Measurements from ENCODE around the gene KRTAP3-3.

The KRTAP3-3 gene

GRCh38 chr17:40980596-40980995 is 13.4 kb downstream of the KRTAP3-3 start:
- no peak overlapping the region for H3K27ac ChIP-seq (ENCODE audit: low read depth, low read length)
- H3K9ac ChIP-seq (ENCODE audit: low read depth, low read length) = no peak overlapping the region
- H3K9me3 ChIP-seq (ENCODE audit: insufficient read depth, low read depth, low read length) = no peaks in the 10 kb centered on the region
- H3K4me1 ChIP-seq (ENCODE audit: insufficient read depth, low read length) = peaks cover 9% of the 10 kb centered on the region
- H3K27me3 ChIP-seq (ENCODE audit: insufficient read depth, low read length) = no peaks in the 10 kb centered on the region
- H3K4me3 ChIP-seq (ENCODE audit: low read length) = no peak overlapping the region
- H3K36me3 ChIP-seq (ENCODE audit: insufficient read depth, low read length) = no peaks in the 10 kb centered on the region
- WGBS = 86% methylated on average over 8 of the region's 8 CpGs

- 68% methylated on average over 3 of the region's 3 CpGs for WGBS
- H3K4me3 ChIP-seq (ENCODE audit: low read length) = no peak overlapping the region
- no peak overlapping the region for H3K9ac ChIP-seq (ENCODE audit: low read depth, low read length)
- peaks cover 9% of the 10 kb centered on the region for H3K4me1 ChIP-seq (ENCODE audit: insufficient read depth, low read length)
- H3K27me3 ChIP-seq (ENCODE audit: insufficient read depth, low read length) = no peaks in the 10 kb centered on the region
- no peak overlapping the region for H3K27ac ChIP-seq (ENCODE audit: low read depth, low read length)
- H3K9me3 ChIP-seq (ENCODE audit: insufficient read depth, low read depth, low read length) = no peaks in the 10 kb centered on the region
- H3K36me3 ChIP-seq (ENCODE audit: insufficient read depth, low read length) = no peaks in the 10 kb centered on the region
Observed at GRCh38 chr17:40980117-40980516, 13.8 kb downstream of the KRTAP3-3 start.

- peaks cover 9% of the 10 kb centered on the region for H3K4me1 ChIP-seq (ENCODE audit: insufficient read depth, low read length)
- no peak overlapping the region for H3K27ac ChIP-seq (ENCODE audit: low read depth, low read length)
- no peaks in the 10 kb centered on the region for H3K9me3 ChIP-seq (ENCODE audit: insufficient read depth, low read depth, low read length)
- H3K9ac ChIP-seq (ENCODE audit: low read depth, low read length) = no peak overlapping the region
- no peaks in the 10 kb centered on the region for H3K36me3 ChIP-seq (ENCODE audit: insufficient read depth, low read length)
- H3K27me3 ChIP-seq (ENCODE audit: insufficient read depth, low read length) = no peaks in the 10 kb centered on the region
- no peak overlapping the region for H3K4me3 ChIP-seq (ENCODE audit: low read length)
- 94% methylated on average over 13 of the region's 13 CpGs for WGBS
Observed at GRCh38 chr17:40978575-40979151, 15.3 kb downstream of the KRTAP3-3 start.

GRCh38 chr17:40975516-40975915 is 18.4 kb downstream of the KRTAP3-3 start:
- Histone ChIP-seq H3K9ac (ENCODE audit: low read depth, low read length) (no peak overlapping the region), H3K36me3 (ENCODE audit: insufficient read depth, low read length) (no peaks in the 10 kb centered on the region), H3K27me3 (ENCODE audit: insufficient read depth, low read length) (no peaks in the 10 kb centered on the region), H3K4me1 (ENCODE audit: insufficient read depth, low read length) (peaks cover 7% of the 10 kb centered on the region), H3K9me3 (ENCODE audit: insufficient read depth, low read depth, low read length) (no peaks in the 10 kb centered on the region), H3K27ac (ENCODE audit: low read depth, low read length) (no peak overlapping the region), H3K4me3 (ENCODE audit: low read length) (no peak overlapping the region)

- H3K9ac ChIP-seq (ENCODE audit: low read depth, low read length) = no peak overlapping the region
- no peak overlapping the region for H3K4me3 ChIP-seq (ENCODE audit: low read length)
- H3K4me1 ChIP-seq (ENCODE audit: insufficient read depth, low read length) = no peaks in the 10 kb centered on the region
- WGBS = 97% methylated on average over 2 of the region's 3 CpGs
- no peak overlapping the region for H3K27ac ChIP-seq (ENCODE audit: low read depth, low read length)
- no peaks in the 10 kb centered on the region for H3K27me3 ChIP-seq (ENCODE audit: insufficient read depth, low read length)
- no peaks in the 10 kb centered on the region for H3K36me3 ChIP-seq (ENCODE audit: insufficient read depth, low read length)
- no peaks in the 10 kb centered on the region for H3K9me3 ChIP-seq (ENCODE audit: insufficient read depth, low read depth, low read length)
Observed at GRCh38 chr17:40974366-40974765, 19.6 kb downstream of the KRTAP3-3 start.

- no peaks in the 10 kb centered on the region for H3K9me3 ChIP-seq (ENCODE audit: insufficient read depth, low read depth, low read length)
Observed at GRCh38 chr17:40967582-40967981, 26.4 kb downstream of the KRTAP3-3 start.

GRCh38 chr17:40966848-40967247 is 27.1 kb downstream of the KRTAP3-3 start, which contains the start of gene KRT39:
Gene KRT39 (minus strand): TSS chr17:40966948. CDS start chr17:40966856, 92 bp downstream.
- no peak within 1 kb of the TSS for H3K27ac ChIP-seq (ENCODE audit: low read depth, low read length)
- WGBS = 78% methylated on average over 1 of the region's 1 CpG
- no peak within 1 kb of the TSS for H3K9ac ChIP-seq (ENCODE audit: low read depth, low read length)
- H3K27me3 ChIP-seq (ENCODE audit: insufficient read depth, low read length) = no peaks in the 10 kb centered on the region
- no peaks in the 10 kb centered on the region for H3K4me1 ChIP-seq (ENCODE audit: insufficient read depth, low read length)
- no peaks in the 10 kb centered on the region for H3K36me3 ChIP-seq (ENCODE audit: insufficient read depth, low read length)
- H3K4me3 ChIP-seq (ENCODE audit: low read length) = no peak within 1 kb of the TSS
- H3K9me3 ChIP-seq (ENCODE audit: insufficient read depth, low read depth, low read length) = no peaks in the 10 kb centered on the region

More at GRCh38 chr17:40967582-40967981, 26.4 kb downstream of the KRTAP3-3 start:
- 88% methylated on average over 1 of the region's 1 CpG for WGBS
- Histone ChIP-seq H3K4me1 (ENCODE audit: insufficient read depth, low read length) (no peaks in the 10 kb centered on the region), H3K36me3 (ENCODE audit: insufficient read depth, low read length) (no peaks in the 10 kb centered on the region), H3K27me3 (ENCODE audit: insufficient read depth, low read length) (no peaks in the 10 kb centered on the region), H3K9ac (ENCODE audit: low read depth, low read length) (no peak overlapping the region), H3K27ac (ENCODE audit: low read depth, low read length) (no peak overlapping the region), H3K4me3 (ENCODE audit: low read length) (no peak overlapping the region)

- 86% methylated on average over 1 of the region's 1 CpG for WGBS
- H3K27me3 ChIP-seq (ENCODE audit: insufficient read depth, low read length) = no peaks in the 10 kb centered on the region
- no peak overlapping the region for H3K27ac ChIP-seq (ENCODE audit: low read depth, low read length)
- no peak overlapping the region for H3K4me3 ChIP-seq (ENCODE audit: low read length)
- no peaks in the 10 kb centered on the region for H3K36me3 ChIP-seq (ENCODE audit: insufficient read depth, low read length)
- no peaks in the 10 kb centered on the region for H3K9me3 ChIP-seq (ENCODE audit: insufficient read depth, low read depth, low read length)
- H3K9ac ChIP-seq (ENCODE audit: low read depth, low read length) = no peak overlapping the region
- 0 out of 2 replicates have a peak, but pooled peaks cover 1% of the 10 kb centered on the region for H3K4me1 ChIP-seq (ENCODE audit: insufficient read depth, low read length)
Observed at GRCh38 chr17:40963838-40964237, 30.1 kb downstream of the KRTAP3-3 start.

GRCh38 chr17:40962059-40962561 is 31.9 kb downstream of the KRTAP3-3 start:
- Histone ChIP-seq H3K27me3 (ENCODE audit: insufficient read depth, low read length) (no peaks in the 10 kb centered on the region), H3K9ac (ENCODE audit: low read depth, low read length) (no peak overlapping the region), H3K27ac (ENCODE audit: low read depth, low read length) (no peak overlapping the region), H3K36me3 (ENCODE audit: insufficient read depth, low read length) (no peaks in the 10 kb centered on the region), H3K4me1 (ENCODE audit: insufficient read depth, low read length) (peaks cover 19% of the 10 kb centered on the region), H3K9me3 (ENCODE audit: insufficient read depth, low read depth, low read length) (no peaks in the 10 kb centered on the region), H3K4me3 (ENCODE audit: low read length) (no peak overlapping the region)
- 94% methylated on average over 4 of the region's 4 CpGs for WGBS

GRCh38 chr17:40961591-40961990 is 32.4 kb downstream of the KRTAP3-3 start:
- H3K4me3 ChIP-seq (ENCODE audit: low read length) = no peak overlapping the region
- no peak overlapping the region for H3K27ac ChIP-seq (ENCODE audit: low read depth, low read length)
- H3K9ac ChIP-seq (ENCODE audit: low read depth, low read length) = no peak overlapping the region
- H3K4me1 ChIP-seq (ENCODE audit: insufficient read depth, low read length) = peaks cover 24% of the 10 kb centered on the region
- H3K27me3 ChIP-seq (ENCODE audit: insufficient read depth, low read length) = no peaks in the 10 kb centered on the region
- WGBS = no CpG with 5 or more reads among the region's 1 CpG
- no peaks in the 10 kb centered on the region for H3K36me3 ChIP-seq (ENCODE audit: insufficient read depth, low read length)
- no peaks in the 10 kb centered on the region for H3K9me3 ChIP-seq (ENCODE audit: insufficient read depth, low read depth, low read length)

- Histone ChIP-seq H3K4me1 (ENCODE audit: insufficient read depth, low read length) (peaks cover 25% of the 10 kb centered on the region), H3K9ac (ENCODE audit: low read depth, low read length) (no peak overlapping the region), H3K9me3 (ENCODE audit: insufficient read depth, low read depth, low read length) (no peaks in the 10 kb centered on the region), H3K27me3 (ENCODE audit: insufficient read depth, low read length) (no peaks in the 10 kb centered on the region), H3K36me3 (ENCODE audit: insufficient read depth, low read length) (no peaks in the 10 kb centered on the region), H3K4me3 (ENCODE audit: low read length) (no peak overlapping the region), H3K27ac (ENCODE audit: low read depth, low read length) (no peak overlapping the region)
- 93% methylated on average over 10 of the region's 10 CpGs for WGBS
Observed at GRCh38 chr17:40960144-40960543, 33.8 kb downstream of the KRTAP3-3 start.

Measured in HUES64 (cell line).